HG03159 (cell line): Measurements from ENCODE around the gene PTGFRN.
A peak's percentile ranks its signal among the peaks of the same experiment; 100 is the strongest.

Experiments
- ATAC-seq: cut with Tn5 transposase; IDR thresholded peaks from one replicate; pipeline ENCODE4 v1.9.1; 2021; ENCODE audit warnings: mild to moderate bottlenecking, moderate library complexity; ENCODE audit not compliant: unreplicated experiment

Gene PTGFRN

GRCh38 chr1:116991918-116992317, 82.2 kb downstream of the PTGFRN start:
- ATAC-seq: no peak

GRCh38 chr1:116993286-116993685, 83.6 kb downstream of the PTGFRN start:
- no peak for ATAC-seq

GRCh38 chr1:116994411-116994810, 84.7 kb downstream of the PTGFRN start:
- no peak for ATAC-seq

GRCh38 chr1:116997066-116997465, 87.3 kb downstream of the PTGFRN start:
- ATAC-seq: no peak

GRCh38 chr1:116997636-116998035, 87.9 kb downstream of the PTGFRN start:
- ATAC-seq: no peak

- no peak for ATAC-seq
Observed at GRCh38 chr1:116999596-116999995, 89.9 kb downstream of the PTGFRN start.

- ATAC-seq: no peak
Observed at GRCh38 chr1:117000142-117000541, 90.4 kb downstream of the PTGFRN start.

- peak; percentile 95 for ATAC-seq
Observed at GRCh38 chr1:117001254-117001927, 91.7 kb downstream of the PTGFRN start, which contains the start of gene CD101. TSS of gene CD101 (plus strand) at chr1:117001760. CDS start at chr1:117001818, 58 bp downstream.

GRCh38 chr1:117003223-117003875, 93.6 kb downstream of the PTGFRN start:
- ATAC-seq: no peak

- no peak for ATAC-seq
Observed at GRCh38 chr1:117007719-117008013, 98.0 kb downstream of the PTGFRN start.

GRCh38 chr1:117008656-117009055, 98.9 kb downstream of the PTGFRN start:
- no peak for ATAC-seq

GRCh38 chr1:117009132-117009531, 99.4 kb downstream of the PTGFRN start:
- no peak for ATAC-seq

GRCh38 chr1:117010310-117010969, 100.7 kb downstream of the PTGFRN start:
- no peak for ATAC-seq

- ATAC-seq: no peak
Observed at GRCh38 chr1:117011334-117011733, 101.6 kb downstream of the PTGFRN start.

- no peak for ATAC-seq
Observed at GRCh38 chr1:117013309-117013858, 103.7 kb downstream of the PTGFRN start.

GRCh38 chr1:117014209-117014608, 104.5 kb downstream of the PTGFRN start:
- ATAC-seq: no peak

GRCh38 chr1:117015724-117016123, 106.0 kb downstream of the PTGFRN start:
- no peak for ATAC-seq

- ATAC-seq: no peak
Observed at GRCh38 chr1:117017062-117017461, 107.3 kb downstream of the PTGFRN start.

GRCh38 chr1:117017648-117018047, 107.9 kb downstream of the PTGFRN start:
- ATAC-seq: no peak

- ATAC-seq: no peak
Observed at GRCh38 chr1:117020526-117021156, 110.9 kb downstream of the PTGFRN start.

- ATAC-seq: no peak
Observed at GRCh38 chr1:117022114-117022513, 112.4 kb downstream of the PTGFRN start.
